ENCODE results near the gene ARHGAP26.

ARHGAP26 gene

GRCh38 chr5:142831009-142831383, 60.8 kb downstream of the ARHGAP26 start:
- DNase-seq = no peak

GRCh38 chr5:142832263-142832662, 62.1 kb downstream of the ARHGAP26 start:
- DNase-seq = no peak

GRCh38 chr5:142833517-142834449, 63.6 kb downstream of the ARHGAP26 start:
- no peak for DNase-seq

GRCh38 chr5:142834504-142834903, 64.3 kb downstream of the ARHGAP26 start:
- no peak for DNase-seq

- DNase-seq = no peak
These were observed 65.4 kb downstream of the ARHGAP26 start for GRCh38 chr5:142835540-142835939.

GRCh38 chr5:142836048-142836447, 65.9 kb downstream of the ARHGAP26 start:
- no peak for DNase-seq

GRCh38 chr5:142837081-142837725, 67.0 kb downstream of the ARHGAP26 start:
- DNase-seq = no peak

GRCh38 chr5:142838845-142839244, 68.7 kb downstream of the ARHGAP26 start:
- DNase-seq = no peak

- DNase-seq = no peak
These were observed 69.7 kb downstream of the ARHGAP26 start for GRCh38 chr5:142839711-142840346.

GRCh38 chr5:142840575-142840974, 70.4 kb downstream of the ARHGAP26 start:
- DNase-seq = no peak

GRCh38 chr5:142841511-142842265, 71.5 kb downstream of the ARHGAP26 start:
- DNase-seq = no peak

- no peak for DNase-seq
These were observed 73.1 kb downstream of the ARHGAP26 start for GRCh38 chr5:142842994-142843905.

GRCh38 chr5:142844866-142845265, 74.7 kb downstream of the ARHGAP26 start:
- DNase-seq = no peak

GRCh38 chr5:142845402-142845921, 75.3 kb downstream of the ARHGAP26 start:
- no peak for DNase-seq

GRCh38 chr5:142845954-142846398, 75.8 kb downstream of the ARHGAP26 start:
- DNase-seq = no peak

- DNase-seq = no peak
These were observed 76.2 kb downstream of the ARHGAP26 start for GRCh38 chr5:142846406-142846805.

GRCh38 chr5:142847898-142848790, 78.0 kb downstream of the ARHGAP26 start:
- DNase-seq = no peak

GRCh38 chr5:142849466-142849865, 79.3 kb downstream of the ARHGAP26 start:
- DNase-seq = no peak

GRCh38 chr5:142849880-142850279, 79.7 kb downstream of the ARHGAP26 start:
- no peak for DNase-seq

GRCh38 chr5:142851731-142852130, 81.6 kb downstream of the ARHGAP26 start:
- no peak for DNase-seq
